Epithelial cell of esophagus (primary cell): Measurements from ENCODE around the gene SKP2.

Experiments used
- DNase-seq: peaks from one replicate; pipeline ENCODE4 v3.0.0; 2010; ENCODE audit warnings: low read depth
- H3K4me3 ChIP-seq: 2 replicates; pipeline ENCODE4 v1.5.1; 2011; ENCODE audit warnings: mild to moderate bottlenecking, low read length, control low read depth
- TF ChIP-seq, protein P1 (sequence below): IDR thresholded peaks from 2 replicates; pipeline ENCODE4 v1.5.1; 2011; ENCODE audit warnings: low read depth, mild to moderate bottlenecking, low read length, control low read depth, inconsistent platforms; ENCODE audit not compliant: insufficient read depth; ENCODE audit errors: missing control alignments

The SKP2 gene

DNA sequence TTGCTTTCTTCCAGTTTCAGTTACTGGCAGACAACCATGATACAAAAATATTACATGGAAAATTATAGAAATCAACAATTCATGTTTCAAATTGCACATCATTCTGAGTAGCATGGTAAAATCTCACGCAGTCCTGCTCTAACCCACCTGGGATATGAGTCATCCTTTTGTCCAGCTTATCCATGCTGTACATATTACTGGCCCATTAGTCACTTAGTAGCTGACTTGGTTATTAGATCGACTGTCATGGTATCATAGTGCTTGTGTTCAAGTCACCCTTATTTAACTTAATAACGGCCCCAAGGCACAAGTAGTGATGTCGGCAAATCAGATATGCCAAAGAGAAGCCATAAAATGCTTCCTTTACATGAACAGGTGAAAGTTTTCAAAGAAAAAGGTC, 48.6 kb downstream of the SKP2 start:
- TF ChIP-seq, protein P1, sequence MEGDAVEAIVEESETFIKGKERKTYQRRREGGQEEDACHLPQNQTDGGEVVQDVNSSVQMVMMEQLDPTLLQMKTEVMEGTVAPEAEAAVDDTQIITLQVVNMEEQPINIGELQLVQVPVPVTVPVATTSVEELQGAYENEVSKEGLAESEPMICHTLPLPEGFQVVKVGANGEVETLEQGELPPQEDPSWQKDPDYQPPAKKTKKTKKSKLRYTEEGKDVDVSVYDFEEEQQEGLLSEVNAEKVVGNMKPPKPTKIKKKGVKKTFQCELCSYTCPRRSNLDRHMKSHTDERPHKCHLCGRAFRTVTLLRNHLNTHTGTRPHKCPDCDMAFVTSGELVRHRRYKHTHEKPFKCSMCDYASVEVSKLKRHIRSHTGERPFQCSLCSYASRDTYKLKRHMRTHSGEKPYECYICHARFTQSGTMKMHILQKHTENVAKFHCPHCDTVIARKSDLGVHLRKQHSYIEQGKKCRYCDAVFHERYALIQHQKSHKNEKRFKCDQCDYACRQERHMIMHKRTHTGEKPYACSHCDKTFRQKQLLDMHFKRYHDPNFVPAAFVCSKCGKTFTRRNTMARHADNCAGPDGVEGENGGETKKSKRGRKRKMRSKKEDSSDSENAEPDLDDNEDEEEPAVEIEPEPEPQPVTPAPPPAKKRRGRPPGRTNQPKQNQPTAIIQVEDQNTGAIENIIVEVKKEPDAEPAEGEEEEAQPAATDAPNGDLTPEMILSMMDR: no peak
- H3K4me3 ChIP-seq: no peak overlapping the region
- peak; percentile 88 for DNase-seq

DNA sequence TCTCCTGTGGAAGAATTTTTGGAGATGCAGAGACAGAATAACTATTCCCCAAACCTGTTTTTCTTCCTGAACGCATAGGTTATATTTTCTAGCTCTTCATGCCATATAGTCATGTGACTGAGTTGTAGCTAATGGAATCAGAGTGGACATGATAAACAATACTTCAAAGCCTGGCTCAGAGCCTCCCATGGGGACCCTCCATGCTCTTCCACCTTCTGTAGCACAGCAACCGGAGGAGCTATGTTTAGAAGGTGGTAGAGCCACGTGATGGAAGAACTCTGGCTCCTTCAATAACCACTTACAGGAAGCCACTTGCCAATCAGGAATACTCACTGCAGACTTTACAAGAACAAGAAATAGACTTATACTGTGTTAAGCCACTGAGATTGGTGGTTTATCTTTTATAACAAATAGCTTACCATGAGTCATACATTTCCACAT, 50.6 kb downstream of the SKP2 start:
- DNase-seq: peak; percentile 12

DNA sequence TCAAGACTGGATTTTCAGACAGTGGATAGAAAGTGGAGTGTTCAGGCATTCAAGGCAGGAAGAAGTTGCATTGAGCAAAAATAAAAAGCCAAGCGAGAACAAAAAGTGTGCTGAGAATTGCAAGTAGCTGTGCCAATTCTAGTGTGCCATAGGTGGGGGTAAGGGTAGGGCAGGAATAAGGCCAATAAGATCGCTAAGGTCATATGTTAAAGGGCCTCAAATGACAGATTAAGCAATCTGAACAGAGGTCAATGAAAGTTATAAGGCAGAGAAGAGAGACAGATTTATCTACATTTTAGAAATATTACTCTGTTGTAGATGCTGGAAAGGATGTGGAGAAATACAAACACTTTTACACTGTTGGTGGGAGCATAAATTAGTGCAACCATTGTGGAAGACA, 53.4 kb downstream of the SKP2 start:
- TF ChIP-seq, protein P1: no peak
- no peak for DNase-seq
- no peak overlapping the region for H3K4me3 ChIP-seq

More for the DNA sequence above, 50.6 kb downstream of the SKP2 start:
- TF ChIP-seq, protein P1: no peak
- H3K4me3 ChIP-seq: no peak overlapping the region

DNA sequence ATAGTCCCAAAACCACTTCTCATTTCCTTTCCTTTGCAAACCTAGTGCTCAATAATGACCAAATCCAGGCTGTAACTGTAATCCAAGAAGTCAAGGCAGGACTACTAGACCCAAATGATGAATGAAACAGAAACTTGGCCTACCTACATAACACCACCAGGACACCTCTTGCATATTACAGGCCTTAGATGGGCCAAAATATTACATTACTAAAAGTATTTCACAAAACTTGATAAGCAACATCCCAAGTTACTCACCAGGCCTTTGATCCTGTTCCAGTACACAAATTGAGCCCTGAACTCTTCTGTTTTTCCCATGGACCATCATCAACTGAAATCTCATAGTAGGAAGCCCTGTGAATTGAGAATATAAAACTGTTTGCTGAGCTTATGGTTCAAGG, 55.0 kb downstream of the SKP2 start:
- TF ChIP-seq, protein P1: no peak
- peak; percentile 22 for DNase-seq
- H3K4me3 ChIP-seq: no peak overlapping the region

DNA sequence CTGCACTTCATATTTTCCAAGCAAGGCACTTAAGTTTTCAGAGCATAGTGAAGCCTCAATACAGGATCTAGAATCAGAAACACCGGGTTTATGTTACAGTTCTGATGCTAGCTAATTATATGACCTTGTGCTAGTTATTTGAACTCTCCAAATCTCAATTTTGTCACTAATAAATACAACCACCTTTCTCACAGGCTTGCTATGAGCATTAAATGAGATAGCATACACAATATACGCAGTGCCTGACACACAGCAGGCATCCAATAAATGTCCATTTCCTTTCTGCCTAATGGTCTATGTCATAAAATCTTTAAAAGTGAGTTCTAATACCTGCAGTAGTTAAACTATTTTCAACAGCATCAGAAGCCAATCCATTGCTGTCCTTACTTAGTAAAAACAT, 56.9 kb downstream of the SKP2 start:
- TF ChIP-seq, protein P1: no peak
- H3K4me3 ChIP-seq: no peak overlapping the region
- no peak for DNase-seq

DNA sequence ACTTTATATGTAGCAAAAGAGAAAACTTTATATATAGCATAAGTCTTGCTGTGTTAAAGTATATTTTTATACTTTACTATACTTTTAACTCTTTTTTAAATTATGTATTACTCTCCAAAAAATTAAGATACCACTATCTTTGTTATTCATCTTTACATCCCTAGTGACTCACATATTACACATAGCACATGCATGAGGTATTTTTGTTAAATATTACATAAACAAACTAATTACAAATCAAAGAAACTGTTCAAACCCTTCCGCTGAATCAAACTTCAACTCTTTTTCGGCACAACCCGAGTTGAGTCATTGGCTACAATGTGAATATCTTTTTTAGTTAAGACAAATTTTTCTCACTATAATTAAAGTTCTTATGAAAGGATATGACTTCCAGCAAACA, 57.8 kb downstream of the SKP2 start:
- H3K4me3 ChIP-seq: no peak overlapping the region
- TF ChIP-seq, protein P1: no peak
- peak; percentile 44 for DNase-seq

DNA sequence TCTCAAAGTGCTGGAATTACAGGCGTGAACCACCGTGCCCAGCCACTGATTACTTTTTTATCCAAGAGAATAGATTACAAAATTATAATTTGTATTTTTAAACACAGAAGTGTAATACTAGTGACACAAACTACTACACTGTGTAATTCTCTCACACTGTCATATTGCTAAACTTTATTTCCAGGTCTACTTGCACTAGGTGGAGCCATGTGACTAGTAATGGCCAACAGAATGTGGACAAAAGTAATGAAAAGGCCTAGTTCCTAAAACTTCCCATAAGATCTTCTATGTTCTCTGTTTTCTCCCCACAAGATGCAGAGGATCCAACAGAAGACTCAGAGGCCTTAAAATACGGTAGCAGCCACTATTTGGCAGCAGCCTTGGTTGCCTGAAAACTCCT, 62.5 kb downstream of the SKP2 start:
- no peak overlapping the region for H3K4me3 ChIP-seq
- TF ChIP-seq, protein P1: no peak
- DNase-seq: no peak
